Activated CD8-positive, alpha-beta T cell treated with anti-CD3 and anti-CD28 coated beads for 36 hours (primary cell): ENCODE data around the gene SPPL3. TPM values are rescaled to one million over a fixed set of nuclear protein-coding genes. Genes with fewer than 3 reads are reported as not detected.

Source experiments
- ATAC-seq: fragments of 200-7000 bp; cut with Tn5 transposase; one replicate; pipeline ENCODE4 v1.10.0; 2021; ENCODE audit warnings: mild to moderate bottlenecking, moderate library complexity
- CTCF ChIA-PET: fragments of 350-600 bp; sonication (Branson Sonifier 250); formaldehyde crosslinking; loops from one replicate; lab custom pipeline; 2021; ENCODE audit warnings: antibody characterized with exemption; lab: Charles Lee
- POLR2A ChIA-PET: fragments of 350-600 bp; sonication (Branson Sonifier 250); formaldehyde crosslinking; loops from one replicate; lab custom pipeline; 2021; ENCODE audit warnings: antibody characterized with exemption; lab: Charles Lee
- DNase-seq: peaks from one replicate; pipeline ENCODE4 v3.0.0-alpha.2; 2020
- H3K27ac Mint-ChIP-seq: one replicate; pipeline ENCODE4 v1.8.0; 2021; ENCODE audit warnings: mild to moderate bottlenecking, mixed read lengths
- H3K27me3 Mint-ChIP-seq: one replicate; pipeline ENCODE4 v1.8.0; 2021; ENCODE audit warnings: mixed read lengths
- H3K36me3 Mint-ChIP-seq: one replicate; pipeline ENCODE4 v1.8.0; 2021; ENCODE audit warnings: low read depth, mixed read lengths
- H3K4me1 Mint-ChIP-seq: one replicate; pipeline ENCODE4 v1.8.0; 2021; ENCODE audit warnings: low read depth, mixed read lengths
- H3K4me3 Mint-ChIP-seq: one replicate; pipeline ENCODE4 v1.8.0; 2021; ENCODE audit warnings: mild to moderate bottlenecking, moderate library complexity, mixed read lengths
- H3K9me3 Mint-ChIP-seq: one replicate; pipeline ENCODE4 v1.8.0; 2021; ENCODE audit warnings: mixed read lengths
- CTCF ChIP-seq: fragments of 200-600 bp; IDR thresholded peaks from one replicate; pipeline ENCODE4 v1.8.0; 2022; ENCODE audit warnings: antibody characterized with exemption, mild to moderate bottlenecking
- intact Hi-C: fragments of 100-400 bp; cut with micrococcal nuclease; formaldehyde crosslinking; loops from one replicate; pipeline ENCODE4 v1.10.0; 2022
- total RNA-seq, 2 experiments: library from RNA; stranded (reverse); gene quantifications; one replicate each; pipeline ENCODE4 v1.2.3, GENCODE V29; 2021

SPPL3 gene
- total RNA-seq, 2 experiments from 2014 or later: 19.8 to 20.8 TPM

- H3K27me3 Mint-ChIP-seq: no peaks in the 10 kb centered on the region
- H3K9me3 Mint-ChIP-seq: no peaks in the 10 kb centered on the region
- DNase-seq (no peak), ATAC-seq (no peak)
- no peaks in the 10 kb centered on the region for H3K36me3 Mint-ChIP-seq
- no peaks in the 10 kb centered on the region for H3K4me1 Mint-ChIP-seq
- ChIA-PET POLR2A (no interaction called here), CTCF (no interaction called here)
- no peak for TF ChIP-seq CTCF
- intact Hi-C loops: no loop called here
- H3K27ac Mint-ChIP-seq: no peak overlapping the region
- H3K4me3 Mint-ChIP-seq: no peak overlapping the region
Measured at GRCh38 chr12:120744922-120745493, 159.2 kb downstream of the SPPL3 start.

GRCh38 chr12:120741476-120742421 is 162.4 kb downstream of the SPPL3 start:
- intact Hi-C loops: no loop called here
- ChIA-PET POLR2A (no interaction called here), CTCF (no interaction called here)
- no peak overlapping the region for H3K4me3 Mint-ChIP-seq
- H3K36me3 Mint-ChIP-seq: no peaks in the 10 kb centered on the region
- no peaks in the 10 kb centered on the region for H3K9me3 Mint-ChIP-seq
- H3K27me3 Mint-ChIP-seq: no peaks in the 10 kb centered on the region
- no peak for TF ChIP-seq CTCF
- no peak overlapping the region for H3K27ac Mint-ChIP-seq
- DNase-seq (no peak), ATAC-seq (no peak)
- H3K4me1 Mint-ChIP-seq: no peaks in the 10 kb centered on the region

- CTCF ChIA-PET: no interaction called here
- POLR2A ChIA-PET: no interaction called here
- Mint-ChIP-seq H3K27me3 (no peaks in the 10 kb centered on the region), H3K4me1 (no peaks in the 10 kb centered on the region), H3K4me3 (no peak overlapping the region), H3K9me3 (no peaks in the 10 kb centered on the region), H3K36me3 (peaks cover 2% of the 10 kb centered on the region), H3K27ac (no peak overlapping the region)
- no peak for TF ChIP-seq CTCF
- ATAC-seq (no peak), DNase-seq (no peak)
- intact Hi-C loops: no loop called here
Measured at GRCh38 chr12:120740871-120741270, 163.3 kb downstream of the SPPL3 start.

GRCh38 chr12:120739821-120740613 is 164.1 kb downstream of the SPPL3 start:
- POLR2A ChIA-PET: no interaction called here
- Mint-ChIP-seq H3K4me1 (no peaks in the 10 kb centered on the region), H3K9me3 (no peaks in the 10 kb centered on the region), H3K27ac (no peak overlapping the region), H3K36me3 (peaks cover 2% of the 10 kb centered on the region), H3K4me3 (no peak overlapping the region), H3K27me3 (no peaks in the 10 kb centered on the region)
- DNase-seq: no peak
- TF ChIP-seq CTCF: no peak
- CTCF ChIA-PET: no interaction called here
- intact Hi-C loops: no loop called here
- ATAC-seq: no peak
